DLD1 (cell line): ENCODE measurements around the gene AURKA.
"Not testable (repeated sequence)": the region's sequence is repeated elsewhere in the genome, so short reads cannot be mapped to it uniquely, and the experiment has no call there.

ENCODE experiments used
- in situ Hi-C: cut with HindIII; loops from 2 replicates; pipeline ENCODE4 v1.10.0; 2017; ENCODE audit warnings: low sequenced_read_pairs

Gene AURKA

DNA sequence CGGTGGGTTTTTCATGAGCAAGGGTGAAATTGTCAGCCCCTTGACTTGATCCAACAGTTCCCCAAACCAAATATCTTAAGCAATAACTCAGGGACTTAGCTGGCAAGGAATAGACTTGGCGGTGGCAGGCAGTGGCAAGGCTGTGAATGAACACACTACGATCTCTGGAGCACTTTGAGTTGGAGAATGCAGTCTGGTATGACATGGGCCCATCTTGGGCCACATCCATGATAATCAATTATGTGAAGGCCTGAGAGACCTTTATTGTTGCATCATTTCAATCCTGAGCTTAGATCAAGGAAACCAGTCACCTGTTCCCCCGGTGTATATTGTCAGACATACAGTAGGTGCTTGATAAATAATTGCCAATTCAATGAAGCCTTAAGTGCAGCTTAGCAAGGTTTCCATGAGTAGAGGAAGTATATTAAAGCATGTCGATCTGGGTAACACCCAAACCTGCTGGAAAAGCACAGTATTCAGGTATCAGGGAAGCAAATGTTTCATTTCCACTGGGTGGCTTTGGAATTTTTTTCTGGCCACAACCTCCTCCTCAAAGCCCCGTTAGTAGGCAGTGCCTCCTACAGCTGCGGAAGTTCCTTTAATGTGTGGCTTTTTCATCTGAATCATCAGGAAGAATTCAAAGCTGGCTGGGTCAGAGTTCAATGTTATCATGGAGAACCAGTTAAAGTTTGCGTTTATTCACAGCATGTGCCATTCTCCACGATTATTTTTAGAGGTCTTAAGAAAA, 30.2 kb upstream of the AURKA start:
- in situ Hi-C loops, result no loop called here

DNA sequence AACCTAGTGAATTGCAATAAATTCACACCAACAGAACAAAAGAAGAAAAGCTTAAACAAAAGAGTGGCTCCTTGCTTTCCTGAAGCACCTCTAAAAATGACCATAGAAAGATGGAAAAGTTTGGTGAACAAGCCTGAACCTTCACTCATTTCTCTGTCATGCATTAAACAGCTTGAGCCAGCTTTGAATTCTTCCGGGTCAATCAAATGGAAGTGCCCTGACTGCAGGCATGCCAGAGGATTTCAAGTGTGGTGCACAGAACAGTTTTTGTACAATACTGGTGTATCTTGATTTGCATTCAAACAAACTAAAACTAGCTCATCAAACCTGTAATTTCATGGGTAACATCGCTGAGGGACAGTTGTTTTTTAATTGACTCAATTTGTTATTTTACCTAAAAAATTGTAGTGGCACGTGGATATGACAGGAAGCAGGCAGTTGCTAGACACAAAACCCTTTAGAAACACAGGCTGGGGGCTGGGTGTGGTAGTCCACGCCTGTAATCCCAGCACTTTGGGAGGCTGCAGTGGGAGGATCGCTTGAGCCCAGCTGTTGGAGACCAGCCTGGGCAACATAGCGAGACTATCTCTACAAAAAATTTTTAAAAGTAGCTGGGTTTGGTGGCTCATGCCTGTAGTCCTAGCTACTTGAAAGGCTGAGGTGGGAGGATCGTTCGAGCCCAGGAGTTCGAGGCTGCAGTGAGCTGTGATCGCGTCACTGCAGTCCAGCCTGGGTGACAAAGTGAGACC, 29.1 kb upstream of the AURKA start:
- in situ Hi-C loops, result no loop called here

DNA sequence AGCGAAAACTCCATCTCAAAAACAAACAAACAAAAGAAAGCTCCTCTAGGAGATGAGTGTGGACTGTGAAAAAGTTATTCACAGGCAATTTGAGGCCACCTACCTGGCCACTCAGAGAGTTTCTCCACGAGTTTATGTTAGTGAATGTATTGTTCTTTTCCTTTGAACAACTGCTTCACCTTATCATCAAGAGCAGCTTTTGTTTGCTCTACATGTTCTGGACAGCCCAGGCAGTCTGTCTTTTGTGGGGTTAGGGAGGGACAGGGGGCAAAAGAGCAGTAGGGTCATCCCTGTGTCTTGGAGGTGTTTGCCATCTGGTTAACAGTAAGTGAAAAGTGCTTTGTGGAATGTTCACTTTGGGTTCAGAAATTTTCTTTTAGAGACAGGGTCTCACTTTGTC, 28.0 kb upstream of the AURKA start:
- in situ Hi-C loops, result no loop called here

DNA sequence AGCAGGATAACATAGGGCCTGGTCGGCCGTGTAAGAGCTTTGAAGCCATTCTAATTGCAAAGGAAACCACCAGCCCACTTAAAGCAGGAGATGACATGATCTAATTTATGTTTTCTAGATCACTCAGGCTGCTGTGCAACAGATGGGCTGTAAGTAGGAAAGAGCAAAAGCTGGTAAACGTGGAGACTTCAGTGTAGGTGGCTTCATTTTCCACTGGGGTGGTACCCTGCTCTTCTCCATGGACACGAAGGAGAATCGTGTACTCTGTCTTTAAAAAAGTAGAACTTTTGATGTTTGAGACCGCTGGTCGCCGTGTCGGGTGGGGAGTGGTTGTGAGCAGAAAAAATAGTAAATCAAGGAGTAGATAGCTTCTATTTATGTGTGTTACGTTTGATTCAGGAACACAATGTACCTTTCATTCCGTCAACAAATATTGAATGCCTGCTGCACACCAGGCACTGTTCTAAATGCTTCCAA, 26.4 kb upstream of the AURKA start:
- in situ Hi-C loops, result no loop called here

DNA sequence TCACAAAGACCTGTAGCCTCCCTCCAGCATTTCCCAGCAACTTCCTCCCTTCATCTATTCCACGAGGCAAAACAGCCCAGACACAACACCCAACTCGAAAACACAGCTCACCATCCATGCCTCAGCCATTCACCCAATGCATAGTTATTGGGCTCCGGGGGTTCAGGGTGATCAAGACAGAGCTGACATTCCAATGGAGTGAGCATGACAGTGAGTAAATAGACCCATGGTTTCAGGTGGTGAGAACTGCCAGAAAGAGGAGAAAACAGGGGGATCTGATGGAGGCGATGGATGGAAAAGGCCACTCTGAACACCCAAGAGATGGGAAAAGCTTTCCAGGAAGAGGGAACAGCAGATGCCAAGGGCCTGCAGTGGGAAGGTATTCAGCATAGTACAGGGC, 25.9 kb upstream of the AURKA start:
- in situ Hi-C loops, result no loop called here

DNA sequence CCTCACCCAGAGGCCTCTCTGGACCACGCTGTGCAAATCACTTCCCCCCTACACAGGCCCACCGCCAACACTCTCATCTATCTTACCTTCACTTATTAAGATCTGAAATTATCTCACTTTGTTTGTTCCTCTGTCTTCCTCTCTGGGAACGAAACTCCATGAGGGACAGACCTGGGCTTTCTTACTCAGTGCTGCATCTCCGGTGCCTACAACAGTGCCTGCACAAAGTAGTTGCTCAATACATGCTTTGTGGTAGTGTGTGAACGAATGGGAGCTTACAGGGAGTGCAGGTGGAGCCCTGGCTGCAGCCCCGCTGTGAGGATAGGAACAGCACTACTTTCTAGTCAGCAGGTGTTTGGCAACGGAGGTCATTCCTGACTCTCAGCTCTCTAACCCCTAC, 25.4 kb upstream of the AURKA start:
- in situ Hi-C loops, result no loop called here

DNA sequence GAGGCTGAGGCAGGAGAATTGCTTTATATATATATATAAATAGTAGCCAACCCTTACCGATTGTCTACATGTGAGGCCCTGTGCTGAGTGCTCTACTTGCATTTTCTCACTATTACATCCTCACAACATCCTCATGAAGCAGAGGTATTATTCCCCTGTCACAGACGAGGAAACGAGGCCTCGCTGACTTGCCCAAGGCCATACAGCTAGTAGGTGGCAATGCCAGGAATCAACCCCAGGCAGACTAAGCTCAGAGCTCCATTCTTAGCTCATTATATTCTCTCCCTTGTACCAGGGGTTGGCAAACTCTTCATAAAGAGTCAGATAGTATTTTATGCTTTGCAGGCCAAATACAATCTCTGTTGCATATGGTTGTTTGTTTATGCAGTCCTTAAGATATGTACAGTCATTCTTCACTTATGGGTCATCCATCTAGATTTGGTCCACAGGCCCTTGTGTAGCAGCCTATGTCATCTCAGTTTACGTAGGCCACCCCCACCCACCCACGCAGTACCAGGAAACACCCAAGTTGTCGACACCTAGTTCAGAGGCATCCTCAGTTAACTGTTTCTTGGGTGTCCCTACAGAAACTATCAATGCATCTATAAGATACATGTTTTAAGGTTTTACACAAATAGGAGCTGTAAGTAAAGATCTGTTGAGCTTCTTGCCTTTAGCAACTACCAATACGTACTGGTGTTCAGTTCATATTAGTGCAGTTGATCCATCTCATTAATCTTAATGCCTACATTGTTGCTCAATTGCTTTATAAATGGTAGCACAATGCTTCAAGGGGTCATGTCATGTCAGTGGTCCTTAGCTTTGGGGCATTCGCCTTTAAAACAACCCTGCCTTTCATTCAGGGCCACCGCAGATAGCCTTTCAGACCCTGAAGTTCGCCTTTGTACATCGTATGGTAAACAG, 23.1 kb upstream of the AURKA start:
- in situ Hi-C loops, result no loop called here

DNA sequence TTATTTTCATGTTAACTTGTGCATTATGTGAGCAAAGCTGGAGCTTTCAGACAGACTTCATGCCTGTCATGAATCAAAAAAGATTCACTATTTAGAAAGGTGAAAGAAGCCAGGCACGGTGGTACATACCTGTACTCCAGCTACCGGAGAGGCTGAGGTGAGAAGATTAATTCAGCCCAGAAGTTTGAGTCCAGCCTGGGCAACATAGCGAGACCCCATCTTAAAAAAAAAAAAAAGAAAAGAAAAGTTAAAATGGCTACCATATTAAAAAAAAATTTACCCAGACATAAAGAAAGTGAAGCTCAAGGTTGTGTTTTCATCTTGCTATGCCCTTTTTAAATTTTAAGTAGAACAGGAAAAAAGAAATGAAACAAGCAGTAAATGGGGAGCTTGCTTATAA, 20.9 kb upstream of the AURKA start:
- in situ Hi-C loops, result no loop called here

DNA sequence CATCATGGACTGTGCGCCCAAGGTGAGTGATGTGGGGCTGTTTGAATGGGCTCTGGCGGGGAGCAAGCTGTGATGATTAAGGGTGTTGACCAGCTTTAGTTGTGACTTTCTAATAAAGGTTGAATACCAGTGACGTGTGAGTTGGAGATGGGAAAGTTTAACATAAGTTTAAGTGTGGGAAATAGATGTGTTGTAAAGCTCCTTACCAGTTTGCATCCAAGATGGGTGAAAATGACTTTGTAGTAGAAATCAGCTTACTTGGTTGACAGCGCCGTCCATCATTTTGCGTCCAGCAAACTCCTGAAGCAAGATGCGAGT, 20.4 kb upstream of the AURKA start:
- in situ Hi-C loops, result no loop called here

DNA sequence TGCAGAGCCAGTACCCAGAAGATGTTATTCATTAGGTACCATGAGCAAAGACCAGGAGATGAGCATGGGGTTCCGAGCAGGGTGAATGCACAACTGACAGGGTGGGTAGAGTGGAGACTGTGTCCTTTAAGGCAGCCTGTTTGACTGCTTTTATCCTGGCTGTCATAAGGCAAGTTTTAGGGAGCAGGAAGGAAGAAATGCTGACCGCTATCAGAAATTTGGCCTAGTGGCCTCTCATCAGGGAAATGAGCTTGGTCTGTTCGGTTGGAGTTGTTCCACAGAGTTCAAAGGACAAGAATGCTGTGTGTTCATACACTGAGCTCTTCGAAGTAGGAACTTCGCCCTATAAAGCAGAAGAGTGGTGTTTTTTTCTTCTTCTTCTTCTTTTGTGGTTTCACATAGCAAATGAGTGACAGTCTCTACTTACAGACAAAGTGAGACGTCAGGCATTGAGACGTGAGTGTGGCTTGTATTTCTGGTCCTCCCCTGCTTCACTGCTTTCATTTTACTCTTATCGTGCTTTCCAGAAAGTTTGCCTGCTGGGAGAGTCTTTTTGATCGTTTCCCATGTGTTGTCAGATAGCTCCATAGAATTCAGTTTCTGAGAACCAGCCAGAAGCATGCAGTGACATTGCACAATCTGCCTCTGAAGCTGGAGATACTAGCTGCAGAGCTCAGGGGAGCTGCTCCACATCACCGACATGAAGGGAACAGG, 19.9 kb upstream of the AURKA start, which contains the start of gene CASS4:
Gene CASS4, plus strand, starts transcription at position 502 of the 714 bp plus-strand sequence. Its CDS starts 199 bp downstream, at position 701.
- in situ Hi-C loops, result no loop called here

DNA sequence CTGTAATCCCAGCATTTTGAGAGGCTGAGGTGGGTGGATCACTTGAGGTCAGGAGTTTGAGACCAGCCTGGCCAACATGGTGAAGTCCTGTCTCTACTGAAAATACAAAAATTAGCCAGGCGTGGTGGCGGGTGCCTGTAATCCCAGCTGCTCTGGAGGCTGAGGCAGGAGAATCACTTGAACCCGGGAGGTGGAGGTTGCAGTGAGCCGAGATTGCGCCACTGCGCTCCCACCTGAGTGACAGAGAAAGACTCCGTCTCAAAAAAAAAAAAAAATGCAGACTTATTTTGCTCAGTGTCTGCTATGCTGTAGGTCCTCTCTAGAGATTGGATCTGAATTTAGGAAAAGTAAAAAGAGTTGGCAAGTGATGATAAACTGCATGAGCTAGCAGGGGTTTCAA, 19.3 kb upstream of the AURKA start:
- in situ Hi-C loops, result not testable (repeated sequence)

DNA sequence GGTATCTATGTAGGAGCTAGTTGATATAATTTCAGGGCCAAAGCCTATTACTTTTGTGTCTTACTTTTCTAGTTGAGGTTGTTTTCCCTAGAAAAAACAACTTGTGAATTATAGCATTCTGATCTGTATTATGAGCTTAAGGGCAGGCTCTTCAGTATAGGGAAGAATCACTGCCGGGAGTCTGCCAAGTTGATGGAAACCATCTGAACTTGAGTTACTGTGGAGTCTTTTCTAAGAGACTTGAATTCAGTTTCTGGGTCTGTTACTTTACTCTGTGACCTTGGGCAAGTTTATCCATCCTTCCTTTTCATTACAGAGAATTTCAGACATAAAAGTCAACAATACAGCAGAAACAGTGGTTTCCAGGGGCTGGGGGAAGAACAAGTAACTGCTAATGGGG, 17.9 kb upstream of the AURKA start:
- in situ Hi-C loops, result no loop called here

DNA sequence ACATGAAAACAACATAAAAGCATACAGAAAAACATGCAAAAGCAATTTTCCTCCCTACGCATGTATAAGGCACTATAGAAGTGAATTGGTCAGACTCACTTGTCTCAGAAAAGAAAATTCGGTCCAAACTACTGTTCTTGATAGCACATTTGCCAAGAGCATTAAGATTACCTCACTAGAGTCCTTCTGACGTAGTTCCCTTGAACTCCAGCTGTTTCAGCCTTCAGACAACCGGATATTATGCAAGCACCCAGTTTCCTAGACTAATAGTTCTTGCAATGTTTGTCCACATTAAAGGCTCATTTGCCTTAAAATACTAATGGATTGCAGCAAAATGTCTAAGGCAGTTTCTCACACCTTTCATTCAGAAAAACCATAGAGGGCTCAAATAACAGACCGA, 17.5 kb upstream of the AURKA start:
- in situ Hi-C loops, result no loop called here

DNA sequence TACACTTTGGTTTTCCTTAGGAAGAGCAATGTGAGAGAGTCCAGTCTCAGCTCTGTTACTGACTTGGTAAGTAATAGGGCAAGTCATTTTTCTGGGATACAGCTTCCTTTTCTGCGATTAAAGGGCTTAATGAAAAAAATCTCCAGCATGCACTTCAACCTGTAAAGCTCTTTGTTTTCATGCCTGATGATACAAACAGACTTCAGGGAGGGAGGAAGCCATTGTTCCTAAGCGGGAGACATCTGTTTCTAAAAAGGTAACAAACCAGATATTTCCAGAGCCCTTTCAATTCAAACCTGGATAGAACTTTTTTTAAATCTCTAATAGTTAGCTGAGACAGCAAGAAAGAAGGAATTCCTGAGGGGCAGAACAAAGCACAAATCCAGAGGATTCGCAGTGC, 14.9 kb upstream of the AURKA start:
- in situ Hi-C loops, result no loop called here

DNA sequence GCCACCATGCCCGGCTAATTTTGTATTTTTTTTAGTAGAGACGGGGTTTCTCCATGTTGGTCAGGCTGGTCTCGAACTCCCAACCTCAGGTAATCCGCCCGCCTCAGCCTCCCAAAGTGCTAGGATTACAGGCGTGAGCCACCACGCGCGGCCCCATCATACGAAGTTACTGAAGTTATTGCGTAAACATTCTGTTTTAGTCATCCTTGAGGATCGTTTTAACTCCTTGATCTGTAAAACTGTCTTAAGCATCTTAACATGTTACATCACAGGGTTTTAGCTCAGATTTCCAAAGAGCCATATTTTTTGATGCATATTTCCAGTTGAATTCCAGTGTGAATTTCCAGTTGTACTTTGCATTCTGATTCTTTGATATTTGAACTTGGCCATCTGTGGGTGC, 13.3 kb upstream of the AURKA start:
- in situ Hi-C loops, result not testable (repeated sequence)

DNA sequence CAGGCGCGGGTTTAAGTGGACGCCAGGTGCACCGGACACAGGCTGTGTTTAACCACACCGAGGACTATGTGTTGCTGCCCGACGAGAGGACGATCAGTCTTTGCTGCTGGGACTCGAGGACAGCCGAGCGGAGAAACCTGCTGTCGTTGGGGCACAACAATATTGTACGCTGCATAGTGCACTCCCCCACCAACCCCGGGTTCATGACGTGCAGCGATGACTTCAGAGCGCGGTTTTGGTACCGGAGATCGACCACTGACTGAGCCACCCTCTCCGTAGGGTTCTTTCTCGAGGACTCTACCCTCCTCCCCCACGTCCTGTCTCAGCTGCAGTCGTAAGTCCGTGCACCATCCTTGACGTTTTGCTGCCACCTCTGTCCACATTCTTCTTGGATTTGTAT, 11.4 kb upstream of the AURKA start:
- in situ Hi-C loops, result no loop called here

DNA sequence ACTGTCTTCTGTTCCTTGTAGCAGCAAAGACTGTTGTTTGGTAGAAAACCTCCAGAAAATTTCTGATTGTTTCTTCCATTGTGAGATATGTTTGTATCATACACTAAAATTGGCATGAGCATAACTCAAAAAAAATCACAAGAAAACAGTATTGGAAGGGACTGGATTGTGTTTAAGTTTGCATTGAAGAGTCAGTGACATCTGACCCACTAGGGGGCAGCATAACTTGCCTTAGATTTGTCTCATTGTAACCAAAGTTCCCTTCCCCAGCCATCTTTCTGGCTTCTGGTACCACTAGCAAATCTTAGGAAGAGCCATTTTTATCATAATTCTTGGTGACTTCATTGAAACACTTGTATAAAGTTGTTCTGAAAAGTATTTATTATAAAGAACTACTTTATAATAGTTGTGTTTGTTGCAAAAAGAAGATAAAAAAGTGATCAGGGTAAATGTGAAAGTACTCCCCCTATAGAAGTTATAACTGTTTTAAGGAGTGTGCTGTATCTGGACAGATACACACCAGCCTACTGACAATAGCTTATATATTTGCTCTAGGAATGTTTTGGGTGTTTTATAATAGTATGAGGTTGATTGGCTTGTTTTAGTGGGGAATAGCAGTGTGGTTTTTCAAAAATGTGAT, 8.1 kb upstream of the AURKA start:
- in situ Hi-C loops, result no loop called here

DNA sequence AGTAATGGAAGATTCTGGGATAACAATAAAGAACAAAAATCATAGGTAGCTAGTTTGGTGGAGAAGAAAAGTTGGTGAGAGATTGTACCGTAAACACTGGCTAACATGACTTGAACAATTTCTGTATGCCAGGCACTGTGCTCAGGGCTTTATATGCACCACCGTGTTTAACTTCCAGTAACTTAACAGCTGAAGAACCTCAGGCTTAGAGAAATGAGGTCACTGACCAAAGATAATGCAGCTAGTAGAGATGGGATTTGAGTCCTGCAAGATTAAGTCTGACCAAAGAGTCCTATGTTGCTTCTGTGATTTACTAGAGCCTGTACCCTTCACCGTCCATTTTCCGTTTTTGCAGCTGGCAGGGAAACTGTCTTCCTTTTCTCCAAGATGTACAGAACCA, 3.2 kb upstream of the AURKA start:
- in situ Hi-C loops, result no loop called here

DNA sequence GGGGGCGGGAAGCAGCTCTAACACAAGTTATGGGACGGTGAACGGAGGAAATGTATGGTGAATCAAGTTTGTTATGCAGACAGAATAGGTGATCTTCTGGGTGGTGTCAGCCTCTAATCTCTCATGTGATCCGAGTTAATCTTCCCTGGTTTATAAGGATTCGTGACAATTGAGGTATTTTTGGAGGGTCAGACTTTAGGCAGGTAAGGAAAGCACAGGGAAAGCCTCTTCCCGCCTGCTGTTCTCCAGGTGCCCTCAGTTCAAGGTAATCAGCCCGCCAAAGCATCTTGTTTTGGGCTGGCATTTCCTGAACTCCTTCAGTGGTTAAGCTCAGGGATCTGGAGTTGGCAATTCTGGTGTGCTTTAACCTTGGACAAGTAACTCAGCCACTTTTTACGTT, 1.6 kb upstream of the AURKA start:
- in situ Hi-C loops, result no loop called here

DNA sequence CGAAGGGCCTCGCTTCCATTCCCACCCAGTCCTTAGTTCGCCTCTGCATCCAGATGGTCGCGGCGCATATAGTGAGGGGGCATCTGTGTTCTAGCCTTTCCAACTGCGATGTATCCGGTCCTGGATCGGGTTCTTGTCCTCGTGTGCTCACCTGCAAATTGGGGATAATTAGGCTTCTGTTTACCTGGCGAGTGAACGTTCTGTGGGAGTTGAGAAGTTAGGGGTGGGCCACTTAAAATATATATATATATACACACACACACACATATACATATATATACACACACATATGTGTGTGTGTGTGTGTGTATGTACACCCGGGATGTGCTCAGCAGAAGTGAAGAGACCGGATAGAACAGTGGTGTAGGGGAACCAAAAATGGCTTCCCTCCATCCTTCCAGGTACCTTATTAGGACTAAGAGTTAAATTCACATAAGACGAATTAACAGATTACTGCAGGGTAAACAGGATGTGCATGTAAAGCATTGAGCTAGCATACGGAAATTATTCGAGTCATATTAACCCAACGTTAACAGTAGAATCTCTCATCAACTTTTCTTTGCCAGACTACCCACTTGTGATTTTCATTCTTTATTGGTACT, 967 bp upstream of the AURKA start:
- in situ Hi-C loops, result no loop called here
